GM21529 (cell line): ENCODE measurements around the gene UBAC2.
A peak's percentile ranks its signal among the peaks of the same experiment; 100 is the strongest.
"Not testable (repeated sequence)": the region's sequence is repeated elsewhere in the genome, so short reads cannot be mapped to it uniquely, and the experiment has no call there.

Experiments used
- ATAC-seq: cut with Tn5 transposase; IDR thresholded peaks from one replicate; pipeline ENCODE4 v1.9.1; 2021; ENCODE audit not compliant: unreplicated experiment

The UBAC2 gene

DNA sequence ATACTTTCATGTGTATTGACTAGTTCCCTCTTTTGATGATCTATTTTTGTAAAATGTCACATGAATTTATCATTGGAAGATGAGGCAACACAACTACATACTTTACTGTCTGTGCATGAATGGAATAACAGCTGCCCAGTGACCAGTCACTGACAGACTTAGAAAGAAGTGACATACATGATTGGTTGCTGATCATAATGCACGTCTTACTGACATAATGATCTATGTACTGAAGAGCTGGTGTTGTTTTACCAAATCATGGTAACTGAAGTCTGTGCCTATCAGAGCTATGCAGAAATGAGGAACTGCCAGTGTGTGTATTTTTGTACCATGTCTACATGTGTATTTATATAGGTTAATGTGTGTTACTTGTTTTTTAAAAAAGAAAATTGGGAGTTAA lies 31.1 kb downstream of the UBAC2 start:
- ATAC-seq = no peak

GRCh38 chr13:99237981-99238662 lies 37.5 kb downstream of the UBAC2 start:
- ATAC-seq = peak; percentile 80

- ATAC-seq = no peak
These were observed 45.4 kb downstream of the UBAC2 start for GRCh38 chr13:99246100-99246499.

GRCh38 chr13:99249178-99249577 lies 48.5 kb downstream of the UBAC2 start:
- not testable (repeated sequence) for ATAC-seq

GRCh38 chr13:99249606-99250005 lies 49.0 kb downstream of the UBAC2 start:
- not testable (repeated sequence) for ATAC-seq

DNA sequence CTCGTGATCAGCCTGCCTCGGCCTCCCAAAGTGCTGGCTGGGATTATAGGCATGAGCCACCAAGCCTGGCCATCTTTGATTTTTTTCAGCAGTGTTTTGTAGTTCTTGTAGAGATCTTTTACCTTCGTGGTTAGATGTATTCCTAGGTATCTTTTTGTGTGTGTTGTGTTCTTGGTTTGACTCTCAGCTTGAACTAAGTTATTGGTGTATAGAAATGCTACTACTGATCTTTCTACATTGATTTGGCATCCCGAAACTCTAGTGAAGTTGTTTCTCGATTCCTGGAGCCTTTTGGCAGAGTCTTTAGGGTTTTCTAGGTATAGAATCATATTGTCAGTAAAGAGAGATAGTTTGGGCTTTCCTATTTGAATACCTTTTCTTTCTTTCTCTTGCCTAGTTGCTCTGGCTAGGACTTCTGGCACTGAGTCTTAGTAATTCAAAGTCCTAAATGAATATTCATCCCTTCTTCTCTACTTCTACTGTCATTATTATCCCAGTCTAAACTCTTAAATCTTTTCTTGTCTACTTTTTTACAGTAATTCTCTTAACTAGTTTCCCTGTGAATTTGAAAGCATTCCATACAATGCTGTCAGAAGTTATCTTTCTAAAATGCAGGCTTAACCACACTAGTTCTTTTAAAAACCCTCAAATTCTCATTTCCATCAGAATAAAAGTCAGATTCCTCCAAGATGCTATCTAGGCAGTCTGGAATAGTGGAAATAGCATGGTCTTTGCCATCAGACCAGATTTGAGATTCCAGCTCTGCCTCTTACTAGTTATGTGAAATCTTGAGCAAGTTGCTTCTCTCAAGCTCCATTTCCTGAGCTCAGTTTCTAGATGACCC lies 50.5 kb downstream of the UBAC2 start:
- ATAC-seq = no peak

DNA sequence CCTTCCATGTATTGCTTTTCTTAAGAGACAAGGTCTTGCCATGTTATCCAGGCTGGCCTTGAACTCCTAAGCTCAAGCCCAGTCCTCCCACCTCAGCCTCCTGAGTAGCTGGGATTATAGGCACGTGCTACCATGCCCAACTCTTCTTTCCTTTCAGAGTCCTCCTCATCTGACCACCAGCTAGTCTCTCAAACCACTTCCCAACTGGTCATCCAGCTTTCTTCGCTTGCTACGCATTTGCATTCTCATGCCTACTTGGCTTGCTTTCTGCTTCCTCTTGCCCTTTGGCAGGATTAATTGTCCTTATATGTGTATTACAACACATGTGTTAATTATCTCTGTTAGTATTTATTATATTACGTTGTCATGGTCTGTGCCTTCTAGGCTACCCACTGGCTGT lies 51.3 kb downstream of the UBAC2 start:
- ATAC-seq = no peak

GRCh38 chr13:99254830-99255229 lies 54.2 kb downstream of the UBAC2 start:
- ATAC-seq = no peak

- no peak for ATAC-seq
These were observed 54.6 kb downstream of the UBAC2 start for GRCh38 chr13:99255271-99255670.

- ATAC-seq = no peak
These were observed 55.6 kb downstream of the UBAC2 start for GRCh38 chr13:99256283-99256682.

DNA sequence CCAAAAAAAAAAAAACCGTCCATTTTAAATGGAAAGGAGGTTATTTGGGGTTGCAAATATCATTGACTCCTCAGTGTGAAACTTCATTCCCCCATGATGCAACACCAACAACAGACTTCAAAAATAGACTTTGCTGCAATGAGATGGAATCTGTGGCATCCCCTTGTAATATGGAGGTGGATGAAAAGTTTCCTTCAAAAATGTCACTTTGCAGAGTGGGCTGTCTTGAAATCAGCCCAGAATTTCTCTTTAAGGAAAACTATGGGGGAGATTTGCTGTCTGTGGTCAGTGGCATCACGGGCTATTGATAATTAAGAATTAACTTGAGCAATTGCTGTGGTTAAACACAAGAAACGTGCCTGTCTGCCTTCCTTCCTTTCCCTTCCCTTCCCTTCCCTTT lies 56.1 kb downstream of the UBAC2 start:
- ATAC-seq = no peak

GRCh38 chr13:99257291-99257690 lies 56.6 kb downstream of the UBAC2 start:
- ATAC-seq = no peak

GRCh38 chr13:99258210-99258860 lies 57.7 kb downstream of the UBAC2 start, which contains the start of gene GPR18:
Gene GPR18 (minus strand): TSS chr13:99258379. CDS start chr13:99255872, 2,507 bp downstream.
- peak; percentile 96 for ATAC-seq

DNA sequence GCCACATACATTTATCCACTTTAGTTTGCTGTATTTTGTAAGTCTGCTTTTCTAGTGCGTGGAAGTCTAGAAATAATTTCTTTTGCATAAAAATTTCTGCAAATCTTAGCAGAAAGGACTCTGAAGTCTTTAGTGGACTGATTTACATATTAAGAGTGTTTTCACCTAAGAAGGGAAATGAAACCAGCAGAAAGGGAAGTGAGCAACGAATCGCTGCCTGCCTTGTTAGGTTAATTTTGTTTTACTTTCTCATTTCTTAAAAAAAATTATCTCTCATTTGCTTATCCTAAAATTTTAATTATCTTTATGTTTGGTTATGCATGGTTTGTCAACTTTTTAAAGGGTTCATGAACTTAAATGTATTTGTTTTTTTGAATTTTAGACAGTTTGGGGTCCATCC lies 58.3 kb downstream of the UBAC2 start:
- peak; percentile 65 for ATAC-seq

DNA sequence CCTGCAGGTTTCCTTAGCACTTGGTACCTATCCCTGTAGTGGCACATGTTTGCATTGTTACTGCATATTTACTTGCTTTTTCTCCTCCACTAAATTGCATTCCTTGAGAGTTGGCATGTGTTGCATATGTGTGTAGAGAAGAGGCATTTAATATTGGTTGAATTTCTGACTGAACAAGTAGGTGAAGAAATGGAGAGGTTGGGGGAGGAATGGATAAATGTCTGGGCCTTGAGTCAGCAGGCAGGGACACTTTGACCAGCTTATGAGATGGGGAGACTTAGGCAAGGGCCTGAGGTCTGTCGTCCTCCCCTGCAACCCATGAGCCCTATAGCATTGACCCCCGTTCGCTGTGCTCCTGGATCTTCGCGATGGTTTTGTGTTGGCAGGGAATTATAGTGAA lies 59.6 kb downstream of the UBAC2 start:
- ATAC-seq = no peak

DNA sequence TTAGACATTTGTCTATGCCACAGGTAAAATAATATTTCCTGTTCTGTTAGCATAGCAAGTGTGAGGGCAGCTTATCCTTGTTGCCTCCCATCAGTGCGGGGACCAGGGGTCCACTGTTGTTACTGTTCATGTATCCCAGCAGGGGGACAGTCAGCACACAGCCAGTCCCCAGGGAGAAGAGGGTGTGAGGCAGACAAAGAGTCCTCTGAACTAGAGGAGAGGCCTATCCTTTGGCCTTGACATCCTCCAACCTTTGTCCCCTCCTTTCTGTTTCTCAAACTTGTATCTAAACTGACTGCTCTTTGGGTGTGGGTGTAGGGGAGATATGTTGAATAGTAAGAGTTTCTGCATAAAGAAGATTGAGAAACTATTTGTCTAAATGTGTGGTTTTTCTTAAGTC lies 60.4 kb downstream of the UBAC2 start:
- ATAC-seq = no peak

GRCh38 chr13:99263126-99263785 lies 62.6 kb downstream of the UBAC2 start:
- ATAC-seq = no peak

DNA sequence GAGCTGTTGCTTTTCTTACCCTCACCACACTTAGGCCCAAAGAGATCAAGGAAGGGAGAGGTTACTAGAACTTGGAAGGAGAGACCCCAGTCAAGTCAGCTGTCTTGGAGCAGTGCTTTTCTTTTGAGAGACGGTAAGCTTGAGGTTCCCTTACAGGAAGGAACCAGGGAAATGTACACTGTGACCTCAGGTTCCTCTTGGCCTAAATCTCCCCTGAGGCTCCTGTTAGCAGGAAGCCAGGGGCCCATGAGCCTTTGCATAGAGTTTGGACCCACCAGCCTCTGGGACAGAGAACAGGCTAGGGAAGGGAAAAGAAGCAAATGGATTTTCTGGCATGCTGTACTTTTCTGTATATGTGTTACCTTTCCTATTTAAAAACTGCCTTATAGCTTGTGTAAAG lies 63.4 kb downstream of the UBAC2 start:
- no peak for ATAC-seq

DNA sequence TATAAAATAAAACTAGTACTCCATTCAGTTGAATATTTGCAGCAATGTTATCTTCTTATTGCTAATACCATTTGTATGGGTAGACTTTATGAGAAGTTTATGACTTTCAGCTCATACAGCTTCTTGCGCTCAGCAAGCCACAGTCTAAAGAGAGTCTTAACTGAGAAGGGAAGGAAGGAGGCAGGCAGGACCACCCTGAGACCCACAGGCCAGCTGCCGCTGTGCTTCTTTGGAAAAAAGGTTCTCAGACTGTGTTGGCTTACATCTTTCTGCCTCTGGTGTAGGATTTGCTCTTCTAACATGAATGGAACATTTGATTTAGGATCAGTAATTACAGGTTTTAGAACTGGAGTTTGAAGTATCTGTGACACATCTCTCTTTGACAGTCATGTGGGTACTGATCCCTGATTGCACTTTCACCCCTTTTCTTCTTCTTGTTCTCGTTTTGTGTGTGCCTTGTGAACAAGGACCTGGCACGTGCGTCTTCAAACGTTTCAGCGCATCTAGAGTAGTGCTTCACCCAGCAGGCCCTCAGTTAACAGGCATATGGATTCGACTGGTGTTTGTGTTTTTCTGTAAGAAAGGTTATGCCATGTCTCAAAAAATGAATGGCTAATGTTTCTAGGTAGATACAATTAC lies 64.6 kb downstream of the UBAC2 start:
- no peak for ATAC-seq

DNA sequence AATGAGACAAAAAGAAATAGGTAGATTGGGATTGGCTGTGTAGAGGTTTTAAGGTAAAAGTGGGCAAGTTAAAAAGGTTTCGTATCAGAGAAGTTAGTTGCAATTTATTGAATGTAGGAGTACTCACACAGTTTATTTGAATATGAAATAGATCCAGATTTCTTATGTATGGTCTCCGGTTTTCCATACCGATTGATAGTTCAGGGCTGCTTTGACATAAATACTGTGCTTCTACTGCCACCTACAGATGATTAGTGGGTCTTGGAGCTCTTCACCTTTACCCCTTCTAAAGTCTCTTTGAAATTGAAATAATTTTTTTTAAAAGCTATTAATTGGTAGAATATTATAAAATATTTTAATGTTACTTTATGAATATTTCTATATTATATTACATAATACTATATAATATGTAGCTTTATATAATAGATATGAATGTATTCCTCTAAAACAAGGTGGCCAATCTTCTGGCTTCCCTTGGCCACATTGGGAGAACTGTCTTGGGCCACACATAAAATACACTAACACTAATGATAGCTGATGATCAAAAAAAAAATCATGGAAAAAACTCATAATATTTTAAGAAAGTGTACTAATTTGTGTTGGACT lies 65.3 kb downstream of the UBAC2 start:
- no peak for ATAC-seq
